Measurements from ENCODE around the gene SPATA13. TPM values are rescaled to one million over a fixed set of nuclear protein-coding genes. Genes with fewer than 3 reads are reported as not detected.

SPATA13 gene
- total RNA-seq, 1 experiment from 2014 or later, result 28.7 TPM

GRCh38 chr13:24301434-24301833 is 140.9 kb downstream of the SPATA13 start:
- ChIA-PET POLR2A (ENCODE audit: unreplicated experiment) (no interaction called here), CTCF (no interaction called here)
- peaks cover 6% of the 10 kb centered on the region for H3K4me1 ChIP-seq (replicated peaks; ENCODE audit: insufficient read depth)
- no peaks in the 10 kb centered on the region for H4K20me1 ChIP-seq (ENCODE audit: insufficient read depth)
- no peak overlapping the region for H3K27ac ChIP-seq
- H3K9me2 ChIP-seq (ENCODE audit: insufficient read depth), result no peaks in the 10 kb centered on the region
- intact Hi-C loops (cut with micrococcal nuclease; ENCODE audit: unreplicated experiment), result loop anchor here (10.0 kb wide), 1 partner anchor 263 kb away; no protein-coding TSS in a partner anchor
- no TSS peak for BruUV-seq (replicated peaks)
- no peak overlapping the region for H3K4me2 ChIP-seq
- no peaks in the 10 kb centered on the region for H3K36me3 ChIP-seq (ENCODE audit: low read depth)
- peaks cover 7% of the 10 kb centered on the region for H3F3A ChIP-seq (ENCODE audit: insufficient read depth, low read depth)
- no peak for TF ChIP-seq EZH2 (IDR thresholded peaks at IDR 0.05; ENCODE audit: low read depth)
- TF ChIP-seq, protein P1, sequence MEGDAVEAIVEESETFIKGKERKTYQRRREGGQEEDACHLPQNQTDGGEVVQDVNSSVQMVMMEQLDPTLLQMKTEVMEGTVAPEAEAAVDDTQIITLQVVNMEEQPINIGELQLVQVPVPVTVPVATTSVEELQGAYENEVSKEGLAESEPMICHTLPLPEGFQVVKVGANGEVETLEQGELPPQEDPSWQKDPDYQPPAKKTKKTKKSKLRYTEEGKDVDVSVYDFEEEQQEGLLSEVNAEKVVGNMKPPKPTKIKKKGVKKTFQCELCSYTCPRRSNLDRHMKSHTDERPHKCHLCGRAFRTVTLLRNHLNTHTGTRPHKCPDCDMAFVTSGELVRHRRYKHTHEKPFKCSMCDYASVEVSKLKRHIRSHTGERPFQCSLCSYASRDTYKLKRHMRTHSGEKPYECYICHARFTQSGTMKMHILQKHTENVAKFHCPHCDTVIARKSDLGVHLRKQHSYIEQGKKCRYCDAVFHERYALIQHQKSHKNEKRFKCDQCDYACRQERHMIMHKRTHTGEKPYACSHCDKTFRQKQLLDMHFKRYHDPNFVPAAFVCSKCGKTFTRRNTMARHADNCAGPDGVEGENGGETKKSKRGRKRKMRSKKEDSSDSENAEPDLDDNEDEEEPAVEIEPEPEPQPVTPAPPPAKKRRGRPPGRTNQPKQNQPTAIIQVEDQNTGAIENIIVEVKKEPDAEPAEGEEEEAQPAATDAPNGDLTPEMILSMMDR (conservative IDR thresholded peaks at IDR 0.05), result no peak
- H3K27me3 ChIP-seq (ENCODE audit: insufficient read depth, low read depth), result no peaks in the 10 kb centered on the region
- H3K79me2 ChIP-seq (ENCODE audit: low read depth), result no peaks in the 10 kb centered on the region
- no peak overlapping the region for H3K4me3 ChIP-seq
- H3K9me3 ChIP-seq (ENCODE audit: insufficient read depth, low read depth), result no peaks in the 10 kb centered on the region
- no peak for DNase-seq
- H2AFZ ChIP-seq, result no peak overlapping the region

GRCh38 chr13:24301911-24302310 is 141.4 kb downstream of the SPATA13 start:
- CTCF ChIA-PET, result no interaction called here
- Histone ChIP-seq H3K4me2 (no peak overlapping the region), H3K9me3 (ENCODE audit: insufficient read depth, low read depth) (no peaks in the 10 kb centered on the region), H3K79me2 (ENCODE audit: low read depth) (no peaks in the 10 kb centered on the region), H4K20me1 (ENCODE audit: insufficient read depth) (no peaks in the 10 kb centered on the region), H3F3A (ENCODE audit: insufficient read depth, low read depth) (peaks cover 9% of the 10 kb centered on the region), H3K36me3 (ENCODE audit: low read depth) (no peaks in the 10 kb centered on the region), H3K4me3 (no peak overlapping the region), H3K4me1 (replicated peaks; ENCODE audit: insufficient read depth) (peaks cover 11% of the 10 kb centered on the region), H3K9me2 (ENCODE audit: insufficient read depth) (no peaks in the 10 kb centered on the region), H3K27ac (no peak overlapping the region), H3K27me3 (ENCODE audit: insufficient read depth, low read depth) (no peaks in the 10 kb centered on the region), H2AFZ (no peak overlapping the region)
- intact Hi-C loops (cut with micrococcal nuclease; ENCODE audit: unreplicated experiment), result loop anchor here (10.0 kb wide), 1 partner anchor 263 kb away; no protein-coding TSS in a partner anchor
- TF ChIP-seq, protein P1 (conservative IDR thresholded peaks at IDR 0.05), result no peak
- TF ChIP-seq EZH2 (IDR thresholded peaks at IDR 0.05; ENCODE audit: low read depth), result no peak
- DNase-seq, result no peak
- POLR2A ChIA-PET (ENCODE audit: unreplicated experiment), result no interaction called here
- no TSS peak for BruUV-seq (replicated peaks)

DNA sequence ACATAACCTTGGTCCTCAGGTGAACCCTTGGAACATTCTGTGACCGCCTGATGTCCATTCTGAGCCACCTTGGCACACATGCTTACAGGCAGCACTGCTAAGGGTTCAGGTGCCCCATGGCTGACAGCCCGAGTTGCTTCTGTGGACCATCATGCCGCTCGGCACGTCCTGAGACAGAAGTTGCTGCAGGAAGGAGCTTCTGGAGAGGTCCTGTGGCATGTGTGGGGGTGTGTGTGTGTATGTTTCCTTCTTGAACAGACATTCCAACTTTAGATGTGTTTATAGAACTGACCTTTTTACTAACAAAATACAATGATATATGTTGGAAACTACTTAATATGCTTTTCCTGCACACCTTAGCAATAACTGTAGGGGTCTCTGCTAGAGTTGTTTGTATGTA is 144.1 kb downstream of the SPATA13 start:
- no peak for DNase-seq
- H3K9me2 ChIP-seq (ENCODE audit: insufficient read depth), result no peaks in the 10 kb centered on the region
- H3K4me3 ChIP-seq, result no peak overlapping the region
- H3K4me2 ChIP-seq, result no peak overlapping the region
- no peaks in the 10 kb centered on the region for H3K9me3 ChIP-seq (ENCODE audit: insufficient read depth, low read depth)
- no peaks in the 10 kb centered on the region for H3K27me3 ChIP-seq (ENCODE audit: insufficient read depth, low read depth)
- H3K36me3 ChIP-seq (ENCODE audit: low read depth), result no peaks in the 10 kb centered on the region
- peaks cover 15% of the 10 kb centered on the region for H3F3A ChIP-seq (ENCODE audit: insufficient read depth, low read depth)
- no peak overlapping the region for H2AFZ ChIP-seq
- no peak overlapping the region for H3K27ac ChIP-seq
- H4K20me1 ChIP-seq (ENCODE audit: insufficient read depth), result no peaks in the 10 kb centered on the region
- no TSS peak for BruUV-seq (replicated peaks)
- ChIA-PET POLR2A (ENCODE audit: unreplicated experiment) (no interaction called here), CTCF (no interaction called here)
- TF ChIP-seq EZH2 (IDR thresholded peaks at IDR 0.05; ENCODE audit: low read depth), result no peak
- TF ChIP-seq, protein P1 (conservative IDR thresholded peaks at IDR 0.05), result no peak
- no peaks in the 10 kb centered on the region for H3K79me2 ChIP-seq (ENCODE audit: low read depth)
- intact Hi-C loops (cut with micrococcal nuclease; ENCODE audit: unreplicated experiment), result loop anchor here (10.0 kb wide), 1 partner anchor 260 kb away; no protein-coding TSS in a partner anchor
- peaks cover 16% of the 10 kb centered on the region for H3K4me1 ChIP-seq (replicated peaks; ENCODE audit: insufficient read depth)

Measured in PC-9 (cell line).